ENCODE measurements around the gene SLC66A2.

Gene SLC66A2

DNA sequence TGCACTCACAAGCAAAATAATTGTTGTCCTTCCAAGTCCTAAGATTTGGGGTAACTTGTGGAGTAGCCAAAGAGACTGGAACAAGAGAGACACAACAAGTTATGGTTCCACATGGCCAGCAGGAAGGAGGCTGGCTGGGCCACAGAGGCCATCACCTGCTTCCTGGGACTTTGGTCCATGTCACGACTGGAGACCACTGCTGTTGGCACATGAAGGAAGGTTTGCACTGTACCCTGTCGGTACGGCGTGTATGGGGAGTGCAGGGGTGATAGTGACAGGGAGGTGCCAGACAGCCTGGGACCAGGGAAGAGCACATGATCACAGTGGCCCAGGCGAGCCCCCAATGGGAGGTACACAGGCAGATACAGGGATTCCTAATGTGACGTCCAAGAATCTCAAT is 15.5 kb downstream of the SLC66A2 start:
- Mint-ChIP-seq H3K27me3 (no peaks in the 10 kb centered on the region), H3K4me3 (no peak overlapping the region), H3K27ac (ENCODE audit: low read depth) (no peak overlapping the region), H3K9me3 (peaks cover 23% of the 10 kb centered on the region), H3K4me1 (peaks cover 16% of the 10 kb centered on the region), H3K36me3 (ENCODE audit: insufficient read depth) (peaks cover 8% of the 10 kb centered on the region)
- ATAC-seq (replicated peaks; ENCODE audit: extremely low read depth, poor library complexity, severe bottlenecking) (no peak), DNase-seq (ENCODE audit: low spot score in 2 of 2) (no peak)

DNA sequence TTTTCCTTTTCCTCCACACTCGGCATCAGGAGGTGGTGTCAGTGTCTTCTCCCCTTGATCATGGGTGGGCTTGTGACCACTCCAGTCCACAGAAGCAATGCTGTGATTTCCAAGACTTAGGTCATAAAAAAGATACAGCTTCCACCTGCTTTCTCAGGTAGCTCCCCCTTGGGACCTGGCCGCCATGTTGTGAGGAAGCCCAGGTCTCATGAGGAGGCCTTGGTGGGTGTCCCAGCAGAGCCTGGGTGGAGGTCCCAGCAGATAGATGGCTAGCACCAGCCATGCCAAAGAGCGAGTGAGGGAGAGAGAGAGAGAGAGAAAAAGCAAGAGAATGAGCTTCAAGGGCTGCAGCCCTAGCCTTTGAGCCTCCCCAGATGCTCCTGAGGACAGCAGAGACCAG is 16.0 kb downstream of the SLC66A2 start:
- Mint-ChIP-seq H3K27me3 (no peaks in the 10 kb centered on the region), H3K27ac (ENCODE audit: low read depth) (no peak overlapping the region), H3K4me3 (no peak overlapping the region), H3K4me1 (peaks cover 16% of the 10 kb centered on the region), H3K9me3 (peaks cover 23% of the 10 kb centered on the region), H3K36me3 (ENCODE audit: insufficient read depth) (peaks cover 8% of the 10 kb centered on the region)
- DNase-seq (ENCODE audit: low spot score in 2 of 2) (no peak), ATAC-seq (replicated peaks; ENCODE audit: extremely low read depth, poor library complexity, severe bottlenecking) (no peak)

GRCh38 chr18:79935098-79935480 is 16.4 kb downstream of the SLC66A2 start:
- Mint-ChIP-seq H3K27me3 (no peaks in the 10 kb centered on the region), H3K27ac (ENCODE audit: low read depth) (no peak overlapping the region), H3K4me1 (peaks cover 15% of the 10 kb centered on the region), H3K9me3 (peaks cover 23% of the 10 kb centered on the region), H3K4me3 (no peak overlapping the region), H3K36me3 (ENCODE audit: insufficient read depth) (peaks cover 8% of the 10 kb centered on the region)
- no peak for ATAC-seq (replicated peaks; ENCODE audit: extremely low read depth, poor library complexity, severe bottlenecking)
- DNase-seq (ENCODE audit: low spot score in 2 of 2) = no peak

GRCh38 chr18:79934311-79935097 is 16.9 kb downstream of the SLC66A2 start:
- no peak for ATAC-seq (replicated peaks; ENCODE audit: extremely low read depth, poor library complexity, severe bottlenecking)
- H3K9me3 Mint-ChIP-seq = peaks cover 29% of the 10 kb centered on the region
- peaks cover 7% of the 10 kb centered on the region for H3K36me3 Mint-ChIP-seq (ENCODE audit: insufficient read depth)
- no peak overlapping the region for H3K4me3 Mint-ChIP-seq
- H3K4me1 Mint-ChIP-seq = peaks cover 9% of the 10 kb centered on the region
- DNase-seq (ENCODE audit: low spot score in 2 of 2) = no peak
- H3K27me3 Mint-ChIP-seq = no peaks in the 10 kb centered on the region
- H3K27ac Mint-ChIP-seq (ENCODE audit: low read depth) = no peak overlapping the region

- Mint-ChIP-seq H3K27ac (ENCODE audit: low read depth) (no peak overlapping the region), H3K27me3 (no peaks in the 10 kb centered on the region), H3K4me1 (peaks cover 14% of the 10 kb centered on the region), H3K9me3 (peaks cover 36% of the 10 kb centered on the region), H3K36me3 (ENCODE audit: insufficient read depth) (peaks cover 4% of the 10 kb centered on the region), H3K4me3 (no peak overlapping the region)
- DNase-seq (ENCODE audit: low spot score in 2 of 2) (no peak), ATAC-seq (replicated peaks; ENCODE audit: extremely low read depth, poor library complexity, severe bottlenecking) (no peak)
Observed at GRCh38 chr18:79933765-79934164, 17.7 kb downstream of the SLC66A2 start.

DNA sequence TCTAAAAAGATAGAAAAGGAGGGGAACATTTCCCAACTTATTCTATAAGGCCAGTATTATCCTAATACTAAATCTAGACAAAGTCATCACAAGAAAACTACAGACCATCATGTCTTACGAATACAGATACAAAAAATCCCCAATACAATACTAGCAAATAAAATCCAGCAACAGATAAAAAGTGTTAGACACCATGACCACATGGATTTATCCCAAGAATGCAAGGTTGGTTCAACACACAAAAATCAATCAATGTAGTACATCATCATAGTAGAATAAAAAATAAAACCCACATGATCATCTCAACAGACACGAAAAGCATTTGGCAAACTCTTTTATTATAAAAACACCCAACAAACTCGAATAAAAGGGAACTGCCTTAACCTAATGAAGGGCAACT is 18.5 kb downstream of the SLC66A2 start:
- no peak for ATAC-seq (replicated peaks; ENCODE audit: extremely low read depth, poor library complexity, severe bottlenecking)
- Mint-ChIP-seq H3K4me1 (peaks cover 16% of the 10 kb centered on the region), H3K9me3 (peaks cover 38% of the 10 kb centered on the region), H3K4me3 (no peak overlapping the region), H3K36me3 (ENCODE audit: insufficient read depth) (peaks cover 4% of the 10 kb centered on the region), H3K27me3 (no peaks in the 10 kb centered on the region), H3K27ac (ENCODE audit: low read depth) (no peak overlapping the region)
- DNase-seq (ENCODE audit: low spot score in 2 of 2) = no peak

GRCh38 chr18:79931475-79931874 is 20.0 kb downstream of the SLC66A2 start:
- peaks cover 8% of the 10 kb centered on the region for H3K36me3 Mint-ChIP-seq (ENCODE audit: insufficient read depth)
- no peak overlapping the region for H3K4me3 Mint-ChIP-seq
- H3K27ac Mint-ChIP-seq (ENCODE audit: low read depth) = no peak overlapping the region
- no peak for DNase-seq (ENCODE audit: low spot score in 2 of 2)
- peaks cover 16% of the 10 kb centered on the region for H3K4me1 Mint-ChIP-seq
- H3K9me3 Mint-ChIP-seq = peaks cover 38% of the 10 kb centered on the region
- H3K27me3 Mint-ChIP-seq = no peaks in the 10 kb centered on the region
- ATAC-seq (replicated peaks; ENCODE audit: extremely low read depth, poor library complexity, severe bottlenecking) = no peak

DNA sequence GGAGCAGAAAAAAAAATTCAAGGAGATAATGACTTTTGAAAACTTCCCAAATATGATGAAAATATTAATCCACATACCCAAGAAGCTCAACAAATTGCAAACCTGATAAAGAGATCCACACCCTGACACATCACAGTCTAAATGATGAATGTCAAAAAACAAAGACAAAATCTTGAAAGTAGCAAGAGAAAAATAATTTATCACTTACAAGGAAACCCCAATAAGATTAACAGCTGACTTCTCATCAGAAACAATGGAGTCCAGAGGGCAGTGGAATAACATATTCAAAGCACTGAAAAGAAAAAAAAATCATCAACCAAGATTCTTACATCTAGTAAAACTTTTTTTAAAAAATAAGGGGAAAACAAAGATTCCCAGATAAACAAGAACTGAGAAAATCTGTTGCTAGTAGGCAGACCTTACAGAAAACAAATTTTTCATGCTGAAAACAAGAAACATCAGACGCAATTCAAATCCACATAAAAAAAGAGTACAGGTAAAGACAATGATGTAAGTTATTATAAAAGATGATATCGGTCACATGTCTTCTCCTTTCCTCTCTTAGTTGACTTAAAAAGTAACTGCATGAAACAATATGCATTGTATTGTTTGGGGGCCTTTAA is 21.3 kb downstream of the SLC66A2 start:
- no peak for DNase-seq (ENCODE audit: low spot score in 2 of 2)
- Mint-ChIP-seq H3K27ac (ENCODE audit: low read depth) (no peak overlapping the region), H3K36me3 (ENCODE audit: insufficient read depth) (peaks cover 8% of the 10 kb centered on the region), H3K4me3 (no peak overlapping the region), H3K27me3 (no peaks in the 10 kb centered on the region), H3K4me1 (peaks cover 13% of the 10 kb centered on the region), H3K9me3 (peaks cover 33% of the 10 kb centered on the region)
- no peak for ATAC-seq (replicated peaks; ENCODE audit: extremely low read depth, poor library complexity, severe bottlenecking)

DNA sequence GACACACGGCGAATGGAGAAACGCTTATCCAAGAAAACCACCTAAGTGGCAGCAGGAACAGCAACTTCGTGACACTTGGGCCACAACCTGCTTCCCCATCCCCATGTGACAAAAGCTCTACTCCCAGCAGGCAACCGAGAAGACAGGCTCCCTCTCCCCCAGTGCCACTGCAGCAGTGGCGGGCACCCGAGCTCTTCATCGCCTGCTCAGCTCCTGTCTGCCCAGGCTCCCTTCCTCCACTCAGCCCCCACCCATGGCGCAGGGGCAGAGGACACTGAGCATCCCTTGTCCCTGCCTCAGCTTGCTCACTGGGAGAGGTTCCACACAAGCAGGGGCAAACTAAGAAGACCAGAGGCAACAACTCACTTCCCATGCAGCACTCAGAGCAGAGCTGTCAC is 22.9 kb downstream of the SLC66A2 start:
- Mint-ChIP-seq H3K4me3 (no peak overlapping the region), H3K4me1 (peaks cover 13% of the 10 kb centered on the region), H3K9me3 (peaks cover 29% of the 10 kb centered on the region), H3K27me3 (no peaks in the 10 kb centered on the region), H3K36me3 (ENCODE audit: insufficient read depth) (peaks cover 11% of the 10 kb centered on the region), H3K27ac (ENCODE audit: low read depth) (no peak overlapping the region)
- DNase-seq (ENCODE audit: low spot score in 2 of 2) (peak in 1 of 2 donors; percentile 10), ATAC-seq (replicated peaks; ENCODE audit: extremely low read depth, poor library complexity, severe bottlenecking) (no peak)

GRCh38 chr18:79927607-79928562 is 23.6 kb downstream of the SLC66A2 start:
- Mint-ChIP-seq H3K4me3 (no peak overlapping the region), H3K9me3 (peaks cover 22% of the 10 kb centered on the region), H3K27ac (ENCODE audit: low read depth) (peak overlapping the region; percentile 46), H3K27me3 (no peaks in the 10 kb centered on the region), H3K4me1 (peaks cover 13% of the 10 kb centered on the region), H3K36me3 (ENCODE audit: insufficient read depth) (peaks cover 16% of the 10 kb centered on the region)
- ATAC-seq (replicated peaks; ENCODE audit: extremely low read depth, poor library complexity, severe bottlenecking) (no peak), DNase-seq (ENCODE audit: low spot score in 2 of 2) (peak in 1 of 2 donors; percentile 10)

GRCh38 chr18:79926715-79927606 is 24.5 kb downstream of the SLC66A2 start:
- Mint-ChIP-seq H3K27me3 (no peaks in the 10 kb centered on the region), H3K4me3 (no peak overlapping the region), H3K36me3 (ENCODE audit: insufficient read depth) (peaks cover 19% of the 10 kb centered on the region), H3K27ac (ENCODE audit: low read depth) (peak overlapping the region; percentile 46), H3K9me3 (peaks cover 16% of the 10 kb centered on the region), H3K4me1 (peaks cover 13% of the 10 kb centered on the region)
- peak in 1 of 2 donors; percentile 11 for DNase-seq (ENCODE audit: low spot score in 2 of 2)
- no peak for ATAC-seq (replicated peaks; ENCODE audit: extremely low read depth, poor library complexity, severe bottlenecking)

DNA sequence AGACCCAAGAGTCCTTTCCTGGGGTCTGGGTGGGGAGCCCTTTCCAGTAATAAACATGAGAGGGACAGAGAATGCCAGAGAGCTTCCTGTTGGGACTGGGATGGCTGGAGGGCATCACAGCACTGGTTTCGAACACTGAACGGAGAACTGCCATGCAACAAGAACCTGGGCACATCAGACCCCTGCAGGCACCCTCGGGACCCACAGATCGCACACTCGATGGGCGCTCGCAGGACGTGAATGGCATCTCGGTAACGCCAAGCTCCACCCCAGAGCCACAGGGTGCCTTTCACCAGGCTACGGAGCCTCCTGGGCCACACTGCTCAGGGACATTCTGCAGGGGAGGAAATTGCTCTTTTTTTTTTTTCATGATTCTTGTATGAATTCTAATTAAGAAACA is 25.1 kb downstream of the SLC66A2 start:
- DNase-seq (ENCODE audit: low spot score in 2 of 2) = no peak
- Mint-ChIP-seq H3K9me3 (peaks cover 15% of the 10 kb centered on the region), H3K36me3 (ENCODE audit: insufficient read depth) (peaks cover 17% of the 10 kb centered on the region), H3K4me3 (no peak overlapping the region), H3K27me3 (no peaks in the 10 kb centered on the region), H3K4me1 (peaks cover 13% of the 10 kb centered on the region), H3K27ac (ENCODE audit: low read depth) (no peak overlapping the region)
- no peak for ATAC-seq (replicated peaks; ENCODE audit: extremely low read depth, poor library complexity, severe bottlenecking)

All from central memory CD8-positive, alpha-beta T cell (primary cell).